Neural progenitor cell (in vitro differentiated cells): ENCODE results near the gene IGSF22.

ENCODE experiments used
- CTCF ChIP-seq: fragments of 200-600 bp; sonication (generic); IDR thresholded peaks from 2 replicates; pipeline ENCODE4 v1.5.1; 2017; ENCODE audit warnings: antibody characterized with exemption, mild to moderate bottlenecking
- EZH2phosphoT487 ChIP-seq: fragments of 200-600 bp; sonication (generic); IDR thresholded peaks from 2 replicates; pipeline ENCODE4 v1.6.1; 2017; ENCODE audit warnings: antibody characterized with exemption

DNA sequence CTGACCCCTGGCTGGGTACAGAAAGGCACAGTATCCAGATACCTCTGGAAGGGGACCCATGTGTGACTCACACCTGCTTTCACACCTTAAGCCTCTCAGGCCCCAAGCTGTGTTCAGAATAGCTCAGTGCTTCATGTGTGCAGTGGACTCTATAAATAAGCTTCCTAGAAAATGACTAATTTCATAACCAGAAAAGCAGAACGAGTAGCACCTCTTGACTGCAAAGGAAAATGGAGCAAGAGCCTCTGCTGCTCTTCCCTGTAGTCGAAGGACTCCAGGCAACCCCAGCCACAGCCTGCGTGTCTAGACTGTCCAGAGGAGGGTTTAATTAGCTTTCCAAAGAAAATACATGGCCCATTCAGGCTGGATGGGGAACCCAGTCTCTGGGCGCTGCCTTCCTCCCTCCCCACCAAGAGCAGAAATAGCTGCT is 42.5 kb upstream of the IGSF22 start:
- TF ChIP-seq EZH2phosphoT487 (no peak), CTCF (no peak)
